Spleen (tissue), 11 donors: ENCODE results near the gene BRINP2. TPM values are rescaled to one million over a fixed set of nuclear protein-coding genes. Genes with fewer than 3 reads are reported as not detected.
A peak's percentile ranks its signal among the peaks of the same experiment; 100 is the strongest.

ENCODE experiments used
- DNase-seq: peaks from one replicate; pipeline ENCODE4 v3.0.0-alpha.2; 2020
- H3K27ac ChIP-seq, 8 donors: fragments of 200-600 bp; sonication (generic) in 7 of 8; 1 replicate in 4 of 8; 2 replicates in 4 of 8; pipeline versions ENCODE4 v1.5.0 to v1.8.0; 2016 to 2021; ENCODE audit warnings: inconsistent platforms in 4 of 8, mild to moderate bottlenecking in 4 of 8, moderate library complexity in 1 of 8
- H3K27me3 ChIP-seq, 7 donors: fragments of 200-600 bp; sonication (generic) in 6 of 7; replicated peaks in 1 of 7; 1 replicate in 4 of 7; 2 replicates in 3 of 7; pipeline versions ENCODE4 v1.5.0 to v1.8.0; 2016 to 2021; ENCODE audit warnings: inconsistent platforms in 3 of 7, mild to moderate bottlenecking in 1 of 7
- H3K36me3 ChIP-seq, 6 donors: fragments of 200-600 bp; sonication (generic) in 5 of 6; 1 replicate in 4 of 6; 2 replicates in 2 of 6; pipeline versions ENCODE4 v1.5.0 to v1.8.0; 2016 to 2021; ENCODE audit warnings: inconsistent platforms in 2 of 6
- H3K4me1 ChIP-seq, 6 donors: fragments of 200-600 bp; sonication (generic) in 5 of 6; 1 replicate in 3 of 6; 2 replicates in 3 of 6; pipeline versions ENCODE4 v1.5.0 to v1.8.0; 2016 to 2021; ENCODE audit warnings: inconsistent platforms in 3 of 6
- H3K4me3 ChIP-seq, 8 donors: fragments of 200-600 bp; sonication (generic) in 7 of 8; 1 replicate in 4 of 8; 2 replicates in 4 of 8; pipeline versions ENCODE4 v1.5.0 to v1.8.0; 2016 to 2021; ENCODE audit warnings: inconsistent platforms in 4 of 8, mild to moderate bottlenecking in 4 of 8, moderate library complexity in 2 of 8
- H3K9me3 ChIP-seq, 8 donors: fragments of 200-600 bp; sonication (generic) in 7 of 8; 1 replicate in 4 of 8; 2 replicates in 4 of 8; pipeline versions ENCODE4 v1.5.0 to v1.8.0; 2016 to 2021; ENCODE audit warnings: inconsistent platforms in 4 of 8
- POLR2A ChIP-seq, 3 donors: fragments of 450-650 bp; IDR thresholded peaks; one replicate each; pipeline ENCODE4 v1.5.1; 2017; ENCODE audit warnings: antibody characterized with exemption in 3 of 3, mild to moderate bottlenecking in 1 of 3
- POLR2AphosphoS5 ChIP-seq, 3 donors: sonication (generic); formaldehyde crosslinking; IDR thresholded peaks; one replicate each; pipeline ENCODE4 v1.5.1; 2017; ENCODE audit warnings: antibody characterized with exemption in 3 of 3
- WGBS, 5 donors: extraction: QIAGEN DNeasy Blood & Tissue Kit in 3 of 5; methylation state at CpG; one replicate each; pipeline versions ENCODE4 v1.1.5 to v1.1.7; 2013 to 2018; 5-methylcytosine and 5-hydroxymethylcytosine counted together
- intact Hi-C: fragments of 100-400 bp; cut with DNase I; formaldehyde crosslinking; loops from one replicate; pipeline ENCODE4 v1.15.0; 2023; ENCODE audit warnings: low total_unique reads
- polyA plus RNA-seq, 3 donors: library from polyadenylated mRNA; stranded (reverse); fragments of 200-250 nt; gene quantifications; one replicate each; pipeline ENCODE4 v1.2.1, GENCODE V29; 2013
- total RNA-seq, 7 donors: library from RNA; depleted of rRNA in 3 of 7; stranded (reverse); fragments of >200 nt in 3 of 7; fragmentation: NEBNext Ultra II Directional in 4 of 7; extraction: Animal tissue kit (Norgen Biotek cat#: 25700) in 4 of 7; gene quantifications; one replicate each; pipeline versions ENCODE4 v1.1.0 to v1.2.1, GENCODE V29; 2016 to 2021
- TF ChIP-seq, protein P1 (sequence below), 11 experiments: fragments of 200-600 bp in 7 of 11; fragments of 450-650 bp in 4 of 11; sonication (generic) in 4 of 11; IDR thresholded peaks in 8 of 11; conservative IDR thresholded peaks in 3 of 11; 1 replicate in 7 of 11; 2 replicates in 4 of 11; pipeline versions ENCODE4 v1.4.0 to v1.8.0; 2016 to 2021; ENCODE audit warnings: antibody characterized with exemption in 11 of 11, inconsistent platforms in 4 of 11, mild to moderate bottlenecking in 1 of 11
- donor health status: healthy with polysubstance abuse.
- donor health status: DM: no; HTN: no; CAD: no; lungs with moderate emphysema.
- donor health status: DM: no; HTN: no; CAD: no.
- donor health status: Bipolar disorder and iron deficiency.
- donor health status: healthy.
- donor health status: DM: no; HTN: no; CAD: no.
- donor health status: DM: yes; HTN: yes; CAD: no.

BRINP2 gene
- total and polyA plus RNA-seq, 10 donors, result 0.33 to 1.5 (median 0.74) TPM

DNA sequence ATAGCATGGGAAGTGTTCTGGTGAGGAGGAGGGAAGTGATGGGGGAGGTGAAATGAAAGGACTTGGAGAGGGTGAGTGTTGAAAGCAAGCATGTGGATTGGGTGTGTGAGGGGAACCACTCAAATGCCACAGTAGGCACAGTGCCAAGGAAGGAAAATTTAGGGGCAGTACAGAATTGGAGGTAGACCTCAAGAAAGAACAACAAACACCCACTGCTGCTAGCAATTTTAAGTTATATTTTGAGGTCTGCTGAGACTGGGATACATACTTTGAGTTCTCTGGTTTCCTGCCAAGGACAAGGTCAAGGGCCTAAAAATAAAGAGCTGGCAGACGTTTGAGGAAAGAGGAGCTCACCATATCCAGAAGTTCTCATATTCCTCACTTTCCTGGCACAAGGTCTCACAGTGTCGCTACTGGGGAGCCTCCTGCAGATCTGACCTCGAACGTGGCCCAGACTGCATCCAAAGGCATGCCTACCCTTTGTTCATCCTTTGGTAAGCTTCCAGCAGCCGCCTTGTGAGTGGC, 104.0 kb downstream of the BRINP2 start:
- Histone ChIP-seq H3K27me3 (no peaks in the 10 kb centered on the region), H3K4me1 (peaks cover 0 to 26% (median 9%) of the 10 kb centered on the region in 6 donors), H3K4me3 (no peak overlapping the region), H3K9me3 (no peaks in the 10 kb centered on the region), H3K36me3 (no peaks in the 10 kb centered on the region), H3K27ac (peak overlapping the region in 5 of 8 donors; percentile 11 to 35 (median 30))
- TF ChIP-seq POLR2AphosphoS5 (IDR thresholded peaks at IDR 0.05), result peak in 2 of 3 donors; percentile 12 to 34
- TF ChIP-seq, protein P1, sequence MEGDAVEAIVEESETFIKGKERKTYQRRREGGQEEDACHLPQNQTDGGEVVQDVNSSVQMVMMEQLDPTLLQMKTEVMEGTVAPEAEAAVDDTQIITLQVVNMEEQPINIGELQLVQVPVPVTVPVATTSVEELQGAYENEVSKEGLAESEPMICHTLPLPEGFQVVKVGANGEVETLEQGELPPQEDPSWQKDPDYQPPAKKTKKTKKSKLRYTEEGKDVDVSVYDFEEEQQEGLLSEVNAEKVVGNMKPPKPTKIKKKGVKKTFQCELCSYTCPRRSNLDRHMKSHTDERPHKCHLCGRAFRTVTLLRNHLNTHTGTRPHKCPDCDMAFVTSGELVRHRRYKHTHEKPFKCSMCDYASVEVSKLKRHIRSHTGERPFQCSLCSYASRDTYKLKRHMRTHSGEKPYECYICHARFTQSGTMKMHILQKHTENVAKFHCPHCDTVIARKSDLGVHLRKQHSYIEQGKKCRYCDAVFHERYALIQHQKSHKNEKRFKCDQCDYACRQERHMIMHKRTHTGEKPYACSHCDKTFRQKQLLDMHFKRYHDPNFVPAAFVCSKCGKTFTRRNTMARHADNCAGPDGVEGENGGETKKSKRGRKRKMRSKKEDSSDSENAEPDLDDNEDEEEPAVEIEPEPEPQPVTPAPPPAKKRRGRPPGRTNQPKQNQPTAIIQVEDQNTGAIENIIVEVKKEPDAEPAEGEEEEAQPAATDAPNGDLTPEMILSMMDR (IDR thresholded peaks at IDR 0.05 in 8 of 11, conservative IDR thresholded peaks at IDR 0.05 in 3 of 11), result no peak
- DNase-seq, result no peak
- WGBS, 5 donors, result 46 to 62% (median 55%) methylated on average over 5 of the region's 5 CpGs
- intact Hi-C loops, result no loop called here

DNA sequence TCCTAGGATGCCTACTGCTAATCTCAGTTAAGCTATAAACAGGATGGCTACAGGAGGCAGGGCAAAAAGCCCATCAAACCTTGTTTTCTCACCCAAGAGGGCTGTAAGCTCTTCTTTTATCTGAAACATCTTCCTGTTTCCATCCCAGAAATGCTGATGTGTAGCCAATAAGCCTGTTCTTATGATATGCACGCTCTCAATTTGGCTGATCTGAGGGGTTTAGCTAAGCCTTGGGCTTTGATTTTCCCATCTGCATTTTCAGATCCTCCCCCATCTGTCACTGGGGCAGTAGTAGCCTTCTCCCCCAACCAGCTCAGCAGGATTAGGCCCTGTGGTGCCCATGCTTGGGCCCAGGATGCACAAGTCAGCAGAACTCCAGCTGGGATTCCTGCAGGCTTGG, 105.0 kb downstream of the BRINP2 start:
- H3K4me1 ChIP-seq, result peaks cover 0 to 26% (median 9%) of the 10 kb centered on the region in 6 donors
- intact Hi-C loops, result no loop called here
- no peak overlapping the region for H3K4me3 ChIP-seq
- no peaks in the 10 kb centered on the region for H3K36me3 ChIP-seq
- 52 to 77% (median 71%) methylated on average over 1 of the region's 1 CpG for WGBS, 5 donors
- H3K27ac ChIP-seq, result no peak overlapping the region
- H3K27me3 ChIP-seq, result no peaks in the 10 kb centered on the region
- no peak for TF ChIP-seq POLR2A (IDR thresholded peaks at IDR 0.05)
- TF ChIP-seq, protein P1 (IDR thresholded peaks at IDR 0.05 in 8 of 11, conservative IDR thresholded peaks at IDR 0.05 in 3 of 11), result no peak
- no peak for DNase-seq
- H3K9me3 ChIP-seq, result no peaks in the 10 kb centered on the region

DNA sequence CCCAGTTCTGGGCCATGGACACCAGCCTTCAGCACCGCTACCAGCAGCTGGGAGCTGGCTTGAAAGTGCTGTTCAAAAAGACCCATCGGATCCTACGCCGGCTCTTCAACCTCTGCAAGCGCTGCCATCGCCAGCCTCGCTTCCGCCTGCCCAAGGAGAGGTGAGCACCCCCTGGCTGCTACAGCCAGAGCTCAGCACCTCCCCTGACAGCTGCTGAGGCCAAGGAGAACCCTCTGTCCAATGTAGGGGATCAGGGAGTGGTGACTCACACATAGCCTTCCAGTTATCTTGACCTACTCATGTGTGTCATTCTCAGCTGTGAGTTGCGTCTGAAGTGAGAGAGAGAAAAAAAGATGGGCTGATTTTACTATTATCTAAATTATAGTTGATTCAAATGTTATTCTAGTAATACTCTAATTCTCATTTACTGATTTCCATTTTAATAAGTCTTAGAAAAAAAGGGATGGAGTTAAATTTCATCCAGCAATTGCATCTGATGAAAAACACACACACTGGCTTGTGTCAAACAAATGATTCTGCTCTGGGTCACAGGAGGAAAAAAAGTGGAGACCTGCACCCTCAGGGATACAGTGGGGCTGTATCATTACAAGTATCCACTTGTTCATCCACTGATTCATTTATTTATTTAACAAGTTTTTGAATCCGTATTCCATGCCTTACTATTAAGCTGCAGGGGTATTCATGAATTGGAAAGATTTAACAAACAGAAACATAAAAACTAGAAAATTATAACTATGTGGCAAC, 108.0 kb downstream of the BRINP2 start:
- intact Hi-C loops, result no loop called here

DNA sequence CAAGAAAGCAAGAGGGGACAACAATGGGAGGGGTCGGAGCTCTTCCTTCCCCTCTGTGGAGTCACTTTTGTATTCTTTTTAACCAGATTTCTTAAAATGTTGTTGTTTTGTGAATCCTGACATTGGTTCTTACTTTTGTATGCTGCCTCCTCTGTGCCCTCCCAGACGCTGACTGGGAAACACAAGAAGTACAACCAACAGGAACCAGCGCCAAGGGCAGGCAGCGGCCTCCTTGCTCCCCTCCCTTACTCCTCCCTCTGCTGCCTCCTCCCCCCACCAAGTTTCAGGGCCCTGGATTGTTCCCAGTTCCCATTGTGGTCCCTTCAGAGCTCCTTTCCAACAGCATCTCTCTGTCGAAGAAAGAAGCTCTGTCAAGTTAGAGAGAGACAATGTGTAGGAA, 111.1 kb downstream of the BRINP2 start:
- no peak for DNase-seq
- 68 to 77% (median 73%) methylated on average over 5 of the region's 5 CpGs for WGBS, 5 donors
- Histone ChIP-seq H3K4me3 (no peak overlapping the region), H3K27me3 (no peaks in the 10 kb centered on the region), H3K9me3 (no peaks in the 10 kb centered on the region), H3K27ac (no peak overlapping the region), H3K36me3 (no peaks in the 10 kb centered on the region), H3K4me1 (no peaks in the 10 kb centered on the region)
- TF ChIP-seq, protein P1 (IDR thresholded peaks at IDR 0.05 in 8 of 11, conservative IDR thresholded peaks at IDR 0.05 in 3 of 11), result no peak
- TF ChIP-seq POLR2AphosphoS5 (IDR thresholded peaks at IDR 0.05) (no peak), POLR2A (IDR thresholded peaks at IDR 0.05) (no peak)
- intact Hi-C loops, result no loop called here

More for the DNA sequence above, 108.0 kb downstream of the BRINP2 start:
- Histone ChIP-seq H3K27me3 (no peaks in the 10 kb centered on the region), H3K4me1 (peaks cover 0 to 24% (median 9%) of the 10 kb centered on the region in 6 donors), H3K36me3 (no peaks in the 10 kb centered on the region), H3K4me3 (no peak overlapping the region), H3K27ac (no peak overlapping the region), H3K9me3 (no peaks in the 10 kb centered on the region)
- TF ChIP-seq POLR2AphosphoS5 (IDR thresholded peaks at IDR 0.05), result no peak
- TF ChIP-seq POLR2A (IDR thresholded peaks at IDR 0.05), result no peak
- TF ChIP-seq, protein P1 (IDR thresholded peaks at IDR 0.05 in 8 of 11, conservative IDR thresholded peaks at IDR 0.05 in 3 of 11), result no peak
- no peak for DNase-seq
- WGBS, 5 donors, result 92 to 95% (median 94%) methylated on average over 8 to 10 of the region's 10 CpGs
